ENCODE measurements around the gene PCARE.

PCARE gene

DNA sequence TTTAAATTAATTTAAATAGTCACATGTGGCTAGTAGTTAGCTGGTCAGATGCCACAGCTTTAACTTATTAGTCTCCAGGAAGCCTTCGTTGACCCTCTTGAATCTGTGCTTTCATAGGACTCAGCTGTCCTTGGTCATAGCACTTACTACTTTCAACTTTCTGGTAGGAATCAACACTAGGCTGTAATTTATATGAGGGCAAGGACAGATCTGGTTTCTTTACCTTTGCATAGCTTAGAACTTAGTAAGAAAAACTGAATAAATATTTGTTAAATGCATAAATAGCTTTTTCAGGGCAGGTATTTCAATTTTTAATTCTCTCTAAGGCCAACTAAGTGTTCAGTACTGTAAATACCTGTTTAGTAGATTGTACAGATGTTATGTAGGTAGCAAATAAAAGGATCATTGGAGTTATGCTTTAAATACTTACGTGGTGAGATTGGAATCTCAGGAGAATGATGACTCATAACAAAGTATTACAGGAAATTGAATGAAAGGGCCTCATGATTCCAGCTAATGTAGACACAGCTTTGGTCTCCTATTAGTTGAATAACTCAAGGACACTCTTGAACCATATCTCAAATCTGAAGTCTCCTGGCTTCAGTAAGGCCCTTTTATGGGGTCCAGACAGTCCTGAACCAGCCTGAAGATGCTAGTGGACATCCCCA lies 43.4 kb upstream of the PCARE start:
- no peak overlapping the region for H3K27ac ChIP-seq (ENCODE audit: extremely low read depth, low read depth, low read length)
- no peak overlapping the region for H3K4me3 ChIP-seq (ENCODE audit: low read depth, low read length)
- peaks cover 15% of the 10 kb centered on the region for H3K4me1 ChIP-seq (ENCODE audit: control insufficient read depth, insufficient read depth, low read length)

More for the DNA sequence above, 43.4 kb upstream of the PCARE start:
- TF ChIP-seq, protein P1, sequence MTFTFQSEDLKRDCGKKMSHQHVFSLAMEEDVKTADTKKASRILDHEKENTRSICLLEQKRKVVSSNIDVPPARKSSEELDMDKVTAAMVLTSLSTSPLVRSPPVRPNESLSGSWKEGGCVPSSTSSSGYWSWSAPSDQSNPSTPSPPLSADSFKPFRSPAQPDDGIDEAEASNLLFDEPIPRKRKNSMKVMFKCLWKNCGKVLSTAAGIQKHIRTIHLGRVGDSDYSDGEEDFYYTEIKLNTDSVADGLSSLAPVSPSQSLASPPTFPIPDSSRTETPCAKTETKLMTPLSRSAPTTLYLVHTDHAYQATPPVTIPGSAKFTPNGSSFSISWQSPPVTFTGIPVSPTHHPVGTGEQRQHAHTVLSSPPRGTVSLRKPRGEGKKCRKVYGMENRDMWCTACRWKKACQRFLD (tag by site-specific recombination; IDR thresholded peaks at IDR 0.05) = no peak
- TF ChIP-seq ZNF366 (tag by site-specific recombination; conservative IDR thresholded peaks at IDR 0.05) (peak; percentile 48; the same call in 1 of the 2 replicates), ZNF138 (tag by site-specific recombination; IDR thresholded peaks at IDR 0.05; ENCODE audit: borderline replicate concordance) (no peak), ZNF571 (tag by site-specific recombination; IDR thresholded peaks at IDR 0.05) (no peak), ZNF221 (tag by site-specific recombination; IDR thresholded peaks at IDR 0.05; ENCODE audit: borderline replicate concordance) (no peak), ZNF629 (tag by site-specific recombination; IDR thresholded peaks at IDR 0.05) (0 out of 2 replicates have a peak, but pooled peaks have one; percentile 35), ZFHX2 (tag by site-specific recombination; conservative IDR thresholded peaks at IDR 0.05) (no peak), SCRT1 (tag by site-specific recombination; IDR thresholded peaks at IDR 0.05; ENCODE audit: borderline replicate concordance) (no peak), ZNF621 (tag by site-specific recombination; IDR thresholded peaks at IDR 0.05) (no peak), PRDM6 (tag by site-specific recombination; IDR thresholded peaks at IDR 0.05) (0 out of 2 replicates have a peak, but pooled peaks have one; percentile 17), BCL11A (tag by site-specific recombination; IDR thresholded peaks at IDR 0.05; ENCODE audit: low read depth) (no peak), ZNF561 (tag by site-specific recombination; IDR thresholded peaks at IDR 0.05; ENCODE audit: borderline replicate concordance) (no peak), ZIC2 (tag by site-specific recombination; IDR thresholded peaks at IDR 0.05) (no peak)
- TF ChIP-seq, protein P2, sequence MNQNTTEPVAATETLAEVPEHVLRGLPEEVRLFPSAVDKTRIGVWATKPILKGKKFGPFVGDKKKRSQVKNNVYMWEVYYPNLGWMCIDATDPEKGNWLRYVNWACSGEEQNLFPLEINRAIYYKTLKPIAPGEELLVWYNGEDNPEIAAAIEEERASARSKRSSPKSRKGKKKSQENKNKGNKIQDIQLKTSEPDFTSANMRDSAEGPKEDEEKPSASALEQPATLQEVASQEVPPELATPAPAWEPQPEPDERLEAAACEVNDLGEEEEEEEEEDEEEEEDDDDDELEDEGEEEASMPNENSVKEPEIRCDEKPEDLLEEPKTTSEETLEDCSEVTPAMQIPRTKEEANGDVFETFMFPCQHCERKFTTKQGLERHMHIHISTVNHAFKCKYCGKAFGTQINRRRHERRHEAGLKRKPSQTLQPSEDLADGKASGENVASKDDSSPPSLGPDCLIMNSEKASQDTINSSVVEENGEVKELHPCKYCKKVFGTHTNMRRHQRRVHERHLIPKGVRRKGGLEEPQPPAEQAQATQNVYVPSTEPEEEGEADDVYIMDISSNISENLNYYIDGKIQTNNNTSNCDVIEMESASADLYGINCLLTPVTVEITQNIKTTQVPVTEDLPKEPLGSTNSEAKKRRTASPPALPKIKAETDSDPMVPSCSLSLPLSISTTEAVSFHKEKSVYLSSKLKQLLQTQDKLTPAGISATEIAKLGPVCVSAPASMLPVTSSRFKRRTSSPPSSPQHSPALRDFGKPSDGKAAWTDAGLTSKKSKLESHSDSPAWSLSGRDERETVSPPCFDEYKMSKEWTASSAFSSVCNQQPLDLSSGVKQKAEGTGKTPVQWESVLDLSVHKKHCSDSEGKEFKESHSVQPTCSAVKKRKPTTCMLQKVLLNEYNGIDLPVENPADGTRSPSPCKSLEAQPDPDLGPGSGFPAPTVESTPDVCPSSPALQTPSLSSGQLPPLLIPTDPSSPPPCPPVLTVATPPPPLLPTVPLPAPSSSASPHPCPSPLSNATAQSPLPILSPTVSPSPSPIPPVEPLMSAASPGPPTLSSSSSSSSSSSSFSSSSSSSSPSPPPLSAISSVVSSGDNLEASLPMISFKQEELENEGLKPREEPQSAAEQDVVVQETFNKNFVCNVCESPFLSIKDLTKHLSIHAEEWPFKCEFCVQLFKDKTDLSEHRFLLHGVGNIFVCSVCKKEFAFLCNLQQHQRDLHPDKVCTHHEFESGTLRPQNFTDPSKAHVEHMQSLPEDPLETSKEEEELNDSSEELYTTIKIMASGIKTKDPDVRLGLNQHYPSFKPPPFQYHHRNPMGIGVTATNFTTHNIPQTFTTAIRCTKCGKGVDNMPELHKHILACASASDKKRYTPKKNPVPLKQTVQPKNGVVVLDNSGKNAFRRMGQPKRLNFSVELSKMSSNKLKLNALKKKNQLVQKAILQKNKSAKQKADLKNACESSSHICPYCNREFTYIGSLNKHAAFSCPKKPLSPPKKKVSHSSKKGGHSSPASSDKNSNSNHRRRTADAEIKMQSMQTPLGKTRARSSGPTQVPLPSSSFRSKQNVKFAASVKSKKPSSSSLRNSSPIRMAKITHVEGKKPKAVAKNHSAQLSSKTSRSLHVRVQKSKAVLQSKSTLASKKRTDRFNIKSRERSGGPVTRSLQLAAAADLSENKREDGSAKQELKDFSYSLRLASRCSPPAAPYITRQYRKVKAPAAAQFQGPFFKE (tag by site-specific recombination; IDR thresholded peaks at IDR 0.05; ENCODE audit: borderline replicate concordance) = no peak
- TF ChIP-seq, protein P3, sequence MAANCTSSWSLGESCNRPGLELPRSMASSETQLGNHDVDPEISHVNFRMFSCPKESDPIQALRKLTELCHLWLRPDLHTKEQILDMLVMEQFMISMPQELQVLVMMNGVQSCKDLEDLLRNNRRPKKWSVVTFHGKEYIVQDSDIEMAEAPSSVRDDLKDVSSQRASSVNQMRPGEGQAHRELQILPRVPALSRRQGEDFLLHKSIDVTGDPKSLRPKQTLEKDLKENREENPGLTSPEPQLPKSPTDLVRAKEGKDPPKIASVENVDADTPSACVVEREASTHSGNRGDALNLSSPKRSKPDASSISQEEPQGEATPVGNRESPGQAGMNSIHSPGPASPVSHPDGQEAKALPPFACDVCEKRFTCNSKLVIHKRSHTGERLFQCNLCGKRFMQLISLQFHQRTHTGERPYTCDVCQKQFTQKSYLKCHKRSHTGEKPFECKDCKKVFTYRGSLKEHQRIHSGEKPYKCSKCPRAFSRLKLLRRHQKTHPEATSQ (tag by site-specific recombination; IDR thresholded peaks at IDR 0.05) = no peak
- CTCF ChIA-PET = interaction anchor here (0.9 to 1.1 kb wide), 2 partner anchors 10 to 12 kb away, joined by 3 read pairs; no protein-coding TSS in a partner anchor
- POLR2A ChIA-PET = interaction anchor here (0.7 kb wide), 1 partner anchor 644 kb away, joined by 3 read pairs; no protein-coding TSS in a partner anchor
- no peaks in the 10 kb centered on the region for H3K9me3 ChIP-seq (ENCODE audit: control insufficient read depth, insufficient read depth, low read depth, low read length)
- H3K36me3 ChIP-seq (ENCODE audit: control insufficient read depth in 2 of 2, insufficient read depth in 1 of 2, low read length in 2 of 2) = peaks cover 0 to 6% of the 10 kb centered on the region in 2 experiments; a peak in 2 of 3 replicates

Measured in HEK293 (cell line).